Panc1 (cell line): ENCODE results near the gene NCDN. TPM values are rescaled to one million over a fixed set of nuclear protein-coding genes. Genes with fewer than 3 reads are reported as not detected.

Experiments
- ATAC-seq: fragments of 200-7000 bp; cut with Tn5 transposase; 2 replicates; pipeline ENCODE4 v1.9.1; 2020; ENCODE audit warnings: mild to moderate bottlenecking, moderate library complexity
- BruUV-seq: library from RNA; stranded (reverse); fragments of 400-500 nt; replicated peaks from 2 replicates; lab custom pipeline; 2021; lab: Mats Ljungman, UMichigan
- CTCF ChIA-PET: fragments of 300-600 bp; sonication (Branson Sonifier 250); formaldehyde crosslinking; loops from one replicate; lab custom pipeline; 2022; ENCODE audit warnings: antibody characterized with exemption; lab: Charles Lee
- POLR2A ChIA-PET: fragments of 300-600 bp; sonication (Branson Sonifier 250); formaldehyde crosslinking; loops from one replicate; lab custom pipeline; 2022; ENCODE audit warnings: antibody characterized with exemption; lab: Charles Lee
- DNase-seq: peaks from one replicate; pipeline ENCODE4 v3.0.0-alpha.2; 2010; ENCODE audit warnings: low read depth, low spot score
- H3K27ac ChIP-seq: 2 replicates; pipeline ENCODE4 v1.5.1; 2011; ENCODE audit warnings: mild to moderate bottlenecking, low read length, inconsistent platforms
- H3K27me3 ChIP-seq: fragments of 200-500 bp; sonication (Bioruptor generic); 2 replicates; pipeline ENCODE4 v1.6.0; 2014; ENCODE audit warnings: low read length, inconsistent platforms; ENCODE audit not compliant: control insufficient read depth, insufficient read depth
- H3K36me3 ChIP-seq: fragments of 200-500 bp; sonication (Bioruptor generic); 2 replicates; pipeline ENCODE4 v1.5.1; 2014; ENCODE audit warnings: inconsistent platforms, mild to moderate bottlenecking, low read length, moderate library complexity; ENCODE audit not compliant: control insufficient read depth, insufficient read depth
- H3K4me1 ChIP-seq: 2 replicates; pipeline ENCODE4 v1.5.1; 2011; ENCODE audit warnings: inconsistent platforms, mild to moderate bottlenecking, low read length, moderate library complexity; ENCODE audit not compliant: control insufficient read depth, insufficient read depth
- H3K4me3 ChIP-seq, 2 experiments: 2 replicates each; pipeline ENCODE4 v1.5.1; 2011 to 2012; ENCODE audit warnings: low read depth in 2 of 2, low read length in 2 of 2, mild to moderate bottlenecking in 2 of 2, inconsistent platforms in 1 of 2, moderate library complexity in 1 of 2
- H3K9me3 ChIP-seq: fragments of 200-500 bp; sonication (Bioruptor generic); 2 replicates; pipeline ENCODE4 v1.5.1; 2014; ENCODE audit warnings: low read depth, mild to moderate bottlenecking, inconsistent platforms, low read length, moderate library complexity; ENCODE audit not compliant: control insufficient read depth, insufficient read depth
- POLR2AphosphoS5 ChIP-seq: IDR thresholded peaks from 2 replicates; pipeline ENCODE4 v1.6.1; 2012; ENCODE audit warnings: mild to moderate bottlenecking, low read depth, low read length, moderate library complexity
- SIN3A ChIP-seq: IDR thresholded peaks from 2 replicates; pipeline ENCODE4 v1.6.1; 2012; ENCODE audit warnings: low read depth, mild to moderate bottlenecking, low read length, moderate library complexity, borderline replicate concordance; ENCODE audit not compliant: insufficient read depth
- TCF7L2 ChIP-seq: IDR thresholded peaks from 2 replicates; pipeline ENCODE4 v1.6.1; 2011; ENCODE audit warnings: mild to moderate bottlenecking, low read depth, low read length, inconsistent platforms
- in situ Hi-C: cut with HindIII; loops from 2 replicates; pipeline ENCODE4 v1.10.0; 2016; ENCODE audit warnings: low sequenced_read_pairs, low pct_unique_long_range_greater_than_20kb
- intact Hi-C: fragments of 100-400 bp; cut with micrococcal nuclease; formaldehyde crosslinking; loops from one replicate; pipeline ENCODE4 v1.10.0; 2022; ENCODE audit not compliant: unreplicated experiment
- total RNA-seq: library from RNA; stranded (reverse); gene quantifications from one replicate; pipeline ENCODE4 v1.2.1, GENCODE V29; 2021; ENCODE audit not compliant: unreplicated experiment
- TF ChIP-seq, protein P1 (sequence below): fragments of 450-650 bp; IDR thresholded peaks from 2 replicates; pipeline ENCODE4 v1.5.1; 2017; ENCODE audit warnings: mild to moderate bottlenecking
- TF ChIP-seq, protein P2 (sequence below), 2 experiments: IDR thresholded peaks; 2 replicates each; pipeline ENCODE4 v1.6.1; 2011 to 2012; ENCODE audit warnings: low read depth in 2 of 2, control low read depth in 1 of 2, low read length in 1 of 2, mild to moderate bottlenecking in 1 of 2, moderate library complexity in 1 of 2; ENCODE audit not compliant: insufficient read depth in 1 of 2

Gene NCDN
- total RNA-seq, 1 experiment from 2014 or later = 64.1 TPM

DNA sequence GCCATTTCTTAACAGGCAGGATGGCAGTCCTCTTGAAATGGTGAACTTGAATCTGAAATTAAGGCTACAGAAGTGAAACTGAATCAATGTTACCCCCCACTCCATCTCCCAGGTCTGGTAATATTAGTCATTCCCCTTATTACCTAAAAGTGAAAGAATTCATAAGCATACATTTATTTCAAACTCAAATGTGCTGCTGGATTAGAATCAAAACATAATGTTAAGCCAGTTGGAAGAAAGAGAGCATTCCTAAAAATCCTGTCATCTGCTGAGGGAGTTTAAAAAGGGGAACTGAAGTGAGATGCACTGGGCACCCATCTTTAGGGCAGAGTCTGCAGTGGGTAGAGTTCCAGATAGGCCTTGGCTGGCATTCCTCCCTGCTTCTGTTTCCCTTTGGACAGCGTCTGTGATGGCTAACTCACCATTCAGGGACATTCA, 17.8 kb upstream of the NCDN start:
- BruUV-seq = no TSS peak
- peaks cover 13% of the 10 kb centered on the region; the same call in 1 of the 2 replicates for H3K4me1 ChIP-seq
- in situ Hi-C loops = no loop called here
- no peak overlapping the region; the same call in 1 of the 2 replicates for H3K27ac ChIP-seq
- no peak overlapping the region for H3K4me3 ChIP-seq
- POLR2A ChIA-PET = no interaction called here
- no peaks in the 10 kb centered on the region for H3K9me3 ChIP-seq
- ATAC-seq (no peak), DNase-seq (no peak)
- H3K36me3 ChIP-seq = peaks cover 3% of the 10 kb centered on the region; the same call in 1 of the 2 replicates
- intact Hi-C loops = no loop called here
- TF ChIP-seq TCF7L2 (no peak), SIN3A (no peak)
- TF ChIP-seq, protein P1, sequence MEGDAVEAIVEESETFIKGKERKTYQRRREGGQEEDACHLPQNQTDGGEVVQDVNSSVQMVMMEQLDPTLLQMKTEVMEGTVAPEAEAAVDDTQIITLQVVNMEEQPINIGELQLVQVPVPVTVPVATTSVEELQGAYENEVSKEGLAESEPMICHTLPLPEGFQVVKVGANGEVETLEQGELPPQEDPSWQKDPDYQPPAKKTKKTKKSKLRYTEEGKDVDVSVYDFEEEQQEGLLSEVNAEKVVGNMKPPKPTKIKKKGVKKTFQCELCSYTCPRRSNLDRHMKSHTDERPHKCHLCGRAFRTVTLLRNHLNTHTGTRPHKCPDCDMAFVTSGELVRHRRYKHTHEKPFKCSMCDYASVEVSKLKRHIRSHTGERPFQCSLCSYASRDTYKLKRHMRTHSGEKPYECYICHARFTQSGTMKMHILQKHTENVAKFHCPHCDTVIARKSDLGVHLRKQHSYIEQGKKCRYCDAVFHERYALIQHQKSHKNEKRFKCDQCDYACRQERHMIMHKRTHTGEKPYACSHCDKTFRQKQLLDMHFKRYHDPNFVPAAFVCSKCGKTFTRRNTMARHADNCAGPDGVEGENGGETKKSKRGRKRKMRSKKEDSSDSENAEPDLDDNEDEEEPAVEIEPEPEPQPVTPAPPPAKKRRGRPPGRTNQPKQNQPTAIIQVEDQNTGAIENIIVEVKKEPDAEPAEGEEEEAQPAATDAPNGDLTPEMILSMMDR = no peak
- CTCF ChIA-PET = no interaction called here
- H3K27me3 ChIP-seq = no peaks in the 10 kb centered on the region

DNA sequence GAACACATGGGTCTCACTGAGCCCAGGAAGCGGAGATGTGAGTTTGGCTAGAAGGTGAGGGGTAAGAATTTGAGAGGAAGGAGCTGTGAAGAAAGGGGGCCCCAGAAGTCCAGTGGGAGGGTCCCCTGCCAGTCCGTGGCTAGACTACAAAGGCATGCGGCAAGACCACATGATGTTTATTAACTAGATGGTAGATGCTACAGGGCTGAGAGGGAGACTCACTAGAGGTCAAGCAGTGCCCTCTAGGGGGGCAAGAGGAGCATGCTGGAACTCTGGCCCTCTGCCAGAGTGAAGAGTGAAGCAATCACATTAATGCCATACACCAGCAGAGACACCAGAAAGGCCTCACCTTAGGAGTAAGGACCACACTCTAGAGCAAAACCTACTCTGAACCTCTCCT, 12.6 kb upstream of the NCDN start:
- intact Hi-C loops = no loop called here
- peak; percentile 69; the same call in 1 of the 2 replicates for ATAC-seq
- CTCF ChIA-PET = no interaction called here

More for the DNA sequence above, 12.6 kb upstream of the NCDN start:
- Histone ChIP-seq H3K9me3 (no peaks in the 10 kb centered on the region), H3K27me3 (no peaks in the 10 kb centered on the region), H3K4me3 (no peak overlapping the region), H3K27ac (no peak overlapping the region), H3K4me1 (peaks cover 5% of the 10 kb centered on the region; the same call in 1 of the 2 replicates), H3K36me3 (peaks cover 6% of the 10 kb centered on the region; the same call in 1 of the 2 replicates)
- TF ChIP-seq TCF7L2 (no peak), SIN3A (no peak), POLR2AphosphoS5 (no peak)
- TF ChIP-seq, protein P1 = peak; percentile 39
- TF ChIP-seq, protein P2, sequence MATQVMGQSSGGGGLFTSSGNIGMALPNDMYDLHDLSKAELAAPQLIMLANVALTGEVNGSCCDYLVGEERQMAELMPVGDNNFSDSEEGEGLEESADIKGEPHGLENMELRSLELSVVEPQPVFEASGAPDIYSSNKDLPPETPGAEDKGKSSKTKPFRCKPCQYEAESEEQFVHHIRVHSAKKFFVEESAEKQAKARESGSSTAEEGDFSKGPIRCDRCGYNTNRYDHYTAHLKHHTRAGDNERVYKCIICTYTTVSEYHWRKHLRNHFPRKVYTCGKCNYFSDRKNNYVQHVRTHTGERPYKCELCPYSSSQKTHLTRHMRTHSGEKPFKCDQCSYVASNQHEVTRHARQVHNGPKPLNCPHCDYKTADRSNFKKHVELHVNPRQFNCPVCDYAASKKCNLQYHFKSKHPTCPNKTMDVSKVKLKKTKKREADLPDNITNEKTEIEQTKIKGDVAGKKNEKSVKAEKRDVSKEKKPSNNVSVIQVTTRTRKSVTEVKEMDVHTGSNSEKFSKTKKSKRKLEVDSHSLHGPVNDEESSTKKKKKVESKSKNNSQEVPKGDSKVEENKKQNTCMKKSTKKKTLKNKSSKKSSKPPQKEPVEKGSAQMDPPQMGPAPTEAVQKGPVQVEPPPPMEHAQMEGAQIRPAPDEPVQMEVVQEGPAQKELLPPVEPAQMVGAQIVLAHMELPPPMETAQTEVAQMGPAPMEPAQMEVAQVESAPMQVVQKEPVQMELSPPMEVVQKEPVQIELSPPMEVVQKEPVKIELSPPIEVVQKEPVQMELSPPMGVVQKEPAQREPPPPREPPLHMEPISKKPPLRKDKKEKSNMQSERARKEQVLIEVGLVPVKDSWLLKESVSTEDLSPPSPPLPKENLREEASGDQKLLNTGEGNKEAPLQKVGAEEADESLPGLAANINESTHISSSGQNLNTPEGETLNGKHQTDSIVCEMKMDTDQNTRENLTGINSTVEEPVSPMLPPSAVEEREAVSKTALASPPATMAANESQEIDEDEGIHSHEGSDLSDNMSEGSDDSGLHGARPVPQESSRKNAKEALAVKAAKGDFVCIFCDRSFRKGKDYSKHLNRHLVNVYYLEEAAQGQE (IDR thresholded peaks at IDR 0.05; ENCODE audit: insufficient read depth in 1 of 2, low read depth in 2 of 2, low read length in 1 of 2) = no peak
- BruUV-seq = no TSS peak
- in situ Hi-C loops = no loop called here
- POLR2A ChIA-PET = no interaction called here
- DNase-seq = no peak
